H7 (cell line): ENCODE measurements around the gene PPFIA1. TPM values are rescaled to one million over a fixed set of nuclear protein-coding genes. Genes with fewer than 3 reads are reported as not detected.
"Not testable (repeated sequence)": the region's sequence is repeated elsewhere in the genome, so short reads cannot be mapped to it uniquely, and the experiment has no call there.

ENCODE experiments used
- DNase-seq: peaks from one replicate; pipeline ENCODE4 v3.0.0; 2012
- H3K27me3 ChIP-seq: 2 replicates; pipeline ENCODE4 v1.6.0; 2011; ENCODE audit warnings: mild to moderate bottlenecking, low read length; ENCODE audit not compliant: control insufficient read depth, insufficient read depth
- H3K36me3 ChIP-seq: replicated peaks from 2 replicates; pipeline ENCODE4 v1.5.1; 2011; ENCODE audit warnings: low read length; ENCODE audit not compliant: control insufficient read depth, insufficient read depth
- H3K4me3 ChIP-seq: 2 replicates; pipeline ENCODE4 v1.5.1; 2011; ENCODE audit warnings: low read depth, mild to moderate bottlenecking, control low read depth, low read length, moderate library complexity; ENCODE audit not compliant: insufficient read depth
- total RNA-seq: library from RNA; depleted of rRNA; stranded (reverse); fragments of >200 nt; shearing (Covaris generic); gene quantifications from 2 replicates; pipeline ENCODE4 v1.2.3, GENCODE V29; 2014

PPFIA1 gene
- total RNA-seq, 1 experiment from 2014 or later, result 51.5 TPM

DNA sequence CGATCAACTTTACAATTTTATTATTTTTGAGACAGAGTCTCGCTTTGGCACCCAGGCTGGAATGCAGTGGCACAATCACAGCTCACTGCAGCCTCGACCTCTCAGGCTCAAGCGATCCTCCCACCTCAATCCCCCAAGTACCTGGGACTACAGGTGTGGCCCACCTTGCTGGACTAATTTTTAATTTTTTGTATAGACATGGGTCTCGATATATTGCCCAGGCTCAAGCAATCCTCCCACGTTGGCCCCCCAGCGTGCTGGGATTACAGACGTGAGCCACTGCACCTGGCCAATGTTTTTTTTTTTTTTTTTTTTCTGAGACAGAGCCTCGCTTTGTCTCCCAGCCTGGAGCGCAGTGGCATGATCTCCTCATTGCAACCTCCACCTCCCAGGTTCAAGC, 2.0 kb upstream of the PPFIA1 start:
- H3K36me3 ChIP-seq, result peaks cover 5% of the 10 kb centered on the region
- no peak overlapping the region for H3K4me3 ChIP-seq
- no peaks in the 10 kb centered on the region for H3K27me3 ChIP-seq
- no peak for DNase-seq

DNA sequence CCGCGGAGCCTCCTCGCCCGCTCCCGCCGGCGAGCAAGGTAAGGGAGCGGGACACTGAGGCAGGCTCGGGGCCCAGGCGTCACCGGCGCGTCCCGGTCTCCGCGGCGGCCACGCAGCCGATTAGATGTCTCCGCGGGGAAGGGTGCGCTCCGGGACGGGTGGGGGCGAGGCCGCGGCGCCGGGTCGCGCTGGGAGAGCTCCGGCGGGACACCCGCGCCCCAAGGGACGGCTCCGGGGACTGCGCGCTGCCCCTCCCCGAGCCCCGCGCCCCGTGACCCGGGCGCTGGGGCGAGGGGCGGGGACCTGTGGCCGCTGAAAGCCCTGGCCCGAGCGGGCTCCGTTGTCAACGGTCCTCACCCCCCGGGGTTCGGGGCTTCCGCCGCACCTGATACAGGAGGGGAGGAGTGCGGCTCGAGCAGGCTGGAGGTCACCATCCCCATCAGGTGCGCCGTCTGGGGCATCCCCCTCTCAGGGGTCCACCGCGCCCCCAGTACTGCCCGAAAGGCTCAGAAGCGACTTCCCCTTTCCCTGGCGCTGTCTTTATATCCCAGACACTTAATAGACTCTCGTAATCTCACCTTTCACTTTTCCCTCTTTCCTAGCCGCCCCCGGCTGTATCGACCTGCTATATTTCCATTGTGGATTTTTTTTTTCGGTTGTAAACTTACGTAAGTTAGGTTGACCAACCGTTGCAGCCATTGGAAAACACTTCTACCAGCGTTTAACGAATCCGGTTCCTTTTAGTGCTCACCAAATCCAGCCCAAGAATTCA, 573 bp downstream of the PPFIA1 start:
- Histone ChIP-seq H3K36me3 (peaks cover 15% of the 10 kb centered on the region), H3K27me3 (no peaks in the 10 kb centered on the region), H3K4me3 (peak overlapping the region; percentile 88)
- peak; percentile 89 for DNase-seq

DNA sequence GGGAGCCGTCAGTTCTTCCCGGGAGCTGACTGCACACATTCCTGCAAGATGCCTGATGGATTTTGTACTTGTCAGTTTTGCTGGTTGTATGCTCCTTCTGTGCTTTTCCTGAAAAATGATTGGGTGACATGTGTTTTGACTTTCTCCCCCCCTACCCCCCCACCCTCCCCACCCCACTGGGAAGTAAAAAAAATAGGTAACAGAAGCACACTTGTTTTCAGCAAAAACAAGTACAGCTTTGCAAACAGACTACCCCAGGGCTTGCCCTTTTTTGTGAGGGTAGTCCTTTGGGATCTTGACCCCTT, 1.1 kb downstream of the PPFIA1 start:
- H3K36me3 ChIP-seq, result peaks cover 15% of the 10 kb centered on the region
- no peak for DNase-seq
- H3K27me3 ChIP-seq, result no peaks in the 10 kb centered on the region
- H3K4me3 ChIP-seq, result peak overlapping the region; percentile 88; the same call in 1 of the 2 replicates

DNA sequence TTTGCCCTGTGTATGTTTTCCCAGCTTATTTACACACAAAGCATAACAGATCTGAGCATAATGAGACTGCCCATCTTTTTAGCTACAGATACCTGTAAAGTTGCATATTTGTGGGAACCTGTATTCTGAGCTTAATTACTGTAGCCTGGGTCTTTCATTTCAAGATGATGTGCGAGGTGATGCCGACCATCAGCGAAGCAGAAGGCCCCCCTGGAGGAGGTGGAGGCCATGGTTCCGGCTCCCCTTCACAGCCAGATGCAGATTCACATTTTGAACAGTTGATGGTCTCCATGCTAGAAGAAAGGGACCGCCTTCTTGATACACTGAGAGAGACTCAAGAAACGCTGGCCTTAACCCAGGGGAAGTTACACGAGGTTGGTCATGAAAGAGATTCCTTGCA, 1.5 kb downstream of the PPFIA1 start:
- H3K4me3 ChIP-seq, result no peak overlapping the region
- no peaks in the 10 kb centered on the region for H3K27me3 ChIP-seq
- no peak for DNase-seq
- peaks cover 15% of the 10 kb centered on the region for H3K36me3 ChIP-seq

DNA sequence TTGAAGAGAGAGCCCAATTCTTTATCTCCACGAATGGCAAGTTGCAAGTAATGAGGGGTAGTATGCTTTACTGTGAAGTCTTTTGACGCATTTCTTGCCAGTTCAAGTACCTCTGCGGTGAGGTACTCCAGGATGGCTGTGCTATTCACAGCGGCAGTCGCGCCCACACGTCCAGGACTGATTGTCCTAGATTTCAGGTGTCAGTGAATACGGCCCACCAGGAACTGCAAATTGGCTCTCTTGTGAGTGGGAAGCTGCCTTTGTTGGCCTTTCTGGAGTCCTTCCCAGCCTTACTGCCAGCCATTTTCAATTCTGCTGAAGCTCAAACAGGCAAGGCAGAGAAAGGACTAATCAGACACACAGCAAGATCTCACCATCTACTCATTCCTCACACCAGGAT, 8.5 kb downstream of the PPFIA1 start:
- Histone ChIP-seq H3K4me3 (no peak overlapping the region), H3K27me3 (no peaks in the 10 kb centered on the region), H3K36me3 (peaks cover 14% of the 10 kb centered on the region)
- no peak for DNase-seq

DNA sequence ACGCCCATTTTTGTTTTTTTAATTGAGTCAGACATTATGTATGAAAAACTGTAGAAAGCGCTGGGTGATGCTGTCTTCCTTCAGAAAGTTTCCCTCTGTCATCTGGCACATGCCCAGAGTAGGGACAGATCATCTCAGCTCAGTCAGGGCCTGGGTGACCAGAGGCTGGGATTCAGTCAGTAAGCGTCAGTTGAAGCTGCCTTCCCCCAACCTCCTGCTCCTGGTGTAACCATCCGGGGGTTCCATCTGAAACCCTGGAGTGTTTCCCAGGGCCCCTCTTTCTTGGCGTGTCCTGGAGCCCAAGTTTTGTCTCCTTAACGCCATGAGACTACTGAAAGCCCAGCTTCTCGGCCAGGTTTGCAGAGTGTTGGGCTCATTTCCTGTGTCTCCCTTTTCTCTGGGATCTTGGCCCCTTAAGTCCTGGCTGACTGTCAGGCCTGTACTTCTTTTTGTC, 10.7 kb downstream of the PPFIA1 start:
- Histone ChIP-seq H3K36me3 (peaks cover 13% of the 10 kb centered on the region), H3K4me3 (no peak overlapping the region), H3K27me3 (no peaks in the 10 kb centered on the region)
- no peak for DNase-seq

DNA sequence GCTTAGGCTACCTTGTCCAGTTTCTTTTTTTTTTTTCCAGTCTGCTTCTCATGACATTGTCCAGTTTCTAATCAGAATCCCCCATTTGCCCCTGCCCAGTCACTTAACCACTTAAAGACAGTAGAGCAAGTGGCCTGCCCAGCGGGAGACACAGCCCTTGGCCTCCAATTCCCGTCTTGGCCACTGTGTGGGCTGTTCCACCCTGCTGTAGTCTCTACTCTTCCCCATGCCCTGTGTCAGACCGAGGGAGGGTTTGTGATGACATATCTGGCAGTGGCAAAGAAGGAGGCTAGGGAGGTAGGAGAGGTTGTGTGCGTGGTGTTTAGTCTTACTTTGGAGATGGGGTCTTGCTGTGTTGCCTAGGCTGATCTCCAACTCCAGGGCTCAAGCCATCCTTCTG, 11.5 kb downstream of the PPFIA1 start:
- Histone ChIP-seq H3K4me3 (no peak overlapping the region), H3K27me3 (no peaks in the 10 kb centered on the region), H3K36me3 (peaks cover 14% of the 10 kb centered on the region)
- DNase-seq, result no peak

DNA sequence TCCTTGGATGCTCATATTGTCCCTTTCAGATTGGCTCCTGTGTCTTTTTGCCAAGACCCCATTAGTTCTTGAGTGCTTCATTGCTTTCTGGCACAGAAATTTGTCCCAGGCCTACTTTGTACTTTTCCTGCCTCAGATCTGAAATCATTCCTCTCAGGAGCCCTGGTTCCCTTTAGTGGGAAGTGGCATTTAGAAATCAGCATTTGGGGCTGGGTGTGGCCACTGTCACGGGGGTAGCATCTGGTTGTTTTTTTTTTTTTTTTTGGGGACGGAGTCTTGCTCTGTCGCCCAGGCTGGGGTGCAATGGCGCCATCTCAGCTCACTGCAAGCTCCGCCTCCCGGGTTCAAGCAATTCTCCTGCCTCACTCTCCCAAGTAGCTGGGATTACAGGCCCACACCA, 18.2 kb downstream of the PPFIA1 start:
- Histone ChIP-seq H3K27me3 (no peaks in the 10 kb centered on the region), H3K36me3 (peaks cover 11% of the 10 kb centered on the region), H3K4me3 (no peak overlapping the region)
- DNase-seq, result no peak

DNA sequence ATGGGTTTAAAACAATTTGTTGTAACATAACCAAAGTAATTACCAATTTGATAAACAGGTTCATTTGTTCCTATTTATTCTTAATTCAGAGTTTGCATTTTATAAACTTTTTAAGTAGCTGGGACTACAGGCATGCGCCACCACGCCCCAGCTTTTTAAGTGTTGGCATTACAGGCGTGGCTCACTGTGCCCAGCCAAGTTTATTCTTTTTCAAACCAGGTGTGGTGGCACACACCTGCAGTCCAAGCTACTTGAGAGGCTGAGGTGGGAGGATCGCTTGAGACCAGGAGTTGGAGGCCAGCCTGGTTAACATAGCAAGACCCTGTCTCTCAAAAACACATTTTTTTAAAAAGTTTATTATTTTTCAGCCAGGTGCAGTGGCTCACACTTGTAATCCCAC, 19.1 kb downstream of the PPFIA1 start:
- H3K27me3 ChIP-seq, result no peaks in the 10 kb centered on the region
- DNase-seq, result no peak
- no peak overlapping the region for H3K4me3 ChIP-seq
- H3K36me3 ChIP-seq, result peaks cover 7% of the 10 kb centered on the region

DNA sequence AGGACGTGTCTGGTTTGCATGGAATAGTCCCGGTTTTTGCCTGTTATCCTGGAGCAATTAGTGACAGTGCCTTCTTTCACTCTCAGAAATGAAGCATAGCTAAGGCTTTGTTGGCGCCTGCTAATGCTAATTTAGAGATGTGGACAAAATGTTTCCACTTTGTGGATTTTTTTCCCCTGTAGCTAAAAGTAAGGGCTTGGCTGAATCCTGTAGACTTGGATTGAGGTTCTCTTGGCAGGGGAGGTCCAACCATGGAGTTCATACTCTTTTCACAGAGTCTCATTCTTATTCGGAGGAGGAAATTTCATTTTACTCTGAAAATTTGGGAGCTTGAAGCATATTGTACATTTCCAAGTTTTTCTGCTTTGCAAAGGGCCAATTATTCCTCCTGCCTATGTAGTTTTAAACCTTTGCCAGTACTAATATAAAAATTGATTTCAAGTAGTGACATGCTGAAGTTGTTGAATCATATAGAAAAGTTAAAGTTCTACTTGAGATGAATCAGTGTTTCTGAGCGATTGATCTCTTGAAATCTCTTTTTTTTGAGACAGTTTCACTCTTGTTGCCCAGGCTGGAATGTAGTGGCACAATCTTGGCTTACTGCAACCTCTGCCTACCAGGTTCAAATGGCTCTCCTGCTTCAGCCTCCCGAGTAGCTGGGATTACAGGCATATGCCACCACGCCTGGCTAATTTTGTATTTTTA, 20.0 kb downstream of the PPFIA1 start:
- Histone ChIP-seq H3K4me3 (no peak overlapping the region), H3K36me3 (peaks cover 5% of the 10 kb centered on the region), H3K27me3 (no peaks in the 10 kb centered on the region)
- no peak for DNase-seq

DNA sequence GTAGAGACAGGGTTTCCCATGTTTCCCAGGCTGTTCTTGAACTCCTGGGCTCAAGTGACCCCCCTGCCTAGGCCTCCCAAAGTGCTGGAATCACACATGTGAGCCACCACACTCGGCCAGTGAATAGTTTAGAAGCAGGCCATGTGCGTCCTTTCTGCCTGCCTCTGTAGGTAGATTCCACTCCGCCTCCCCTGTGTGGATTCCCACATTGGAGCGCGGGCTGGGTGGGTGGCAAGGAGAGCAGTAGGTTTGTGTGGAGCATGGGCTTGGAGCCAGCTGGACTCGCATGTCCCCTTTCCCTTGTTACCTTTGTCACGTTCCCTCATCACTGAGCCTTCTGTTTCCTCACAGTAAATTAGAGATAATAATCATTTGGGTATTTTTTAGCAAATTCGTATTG, 21.7 kb downstream of the PPFIA1 start:
- Histone ChIP-seq H3K4me3 (no peak overlapping the region), H3K27me3 (no peaks in the 10 kb centered on the region), H3K36me3 (peaks cover 4% of the 10 kb centered on the region)
- DNase-seq, result no peak

DNA sequence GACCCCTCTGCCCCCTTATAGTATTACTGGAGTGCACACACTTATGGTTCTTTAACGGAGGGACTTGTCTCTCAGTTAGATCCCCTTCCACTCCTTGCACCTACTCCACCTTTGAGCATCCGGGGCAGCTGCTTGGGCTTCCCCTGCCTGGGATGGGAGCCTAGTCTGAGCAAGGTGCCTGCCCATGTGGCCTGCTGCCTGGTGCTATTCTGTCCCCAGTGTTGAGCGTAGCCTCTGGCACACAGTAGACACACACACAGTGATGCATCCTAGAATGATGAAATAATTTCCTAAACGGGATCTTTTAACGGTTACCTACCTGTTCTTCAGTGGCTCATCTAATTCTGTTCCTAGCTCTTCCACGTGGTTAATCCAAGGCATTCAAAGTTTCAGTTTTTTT, 22.4 kb downstream of the PPFIA1 start:
- Histone ChIP-seq H3K4me3 (no peak overlapping the region), H3K36me3 (peaks cover 4% of the 10 kb centered on the region), H3K27me3 (no peaks in the 10 kb centered on the region)
- DNase-seq, result no peak

DNA sequence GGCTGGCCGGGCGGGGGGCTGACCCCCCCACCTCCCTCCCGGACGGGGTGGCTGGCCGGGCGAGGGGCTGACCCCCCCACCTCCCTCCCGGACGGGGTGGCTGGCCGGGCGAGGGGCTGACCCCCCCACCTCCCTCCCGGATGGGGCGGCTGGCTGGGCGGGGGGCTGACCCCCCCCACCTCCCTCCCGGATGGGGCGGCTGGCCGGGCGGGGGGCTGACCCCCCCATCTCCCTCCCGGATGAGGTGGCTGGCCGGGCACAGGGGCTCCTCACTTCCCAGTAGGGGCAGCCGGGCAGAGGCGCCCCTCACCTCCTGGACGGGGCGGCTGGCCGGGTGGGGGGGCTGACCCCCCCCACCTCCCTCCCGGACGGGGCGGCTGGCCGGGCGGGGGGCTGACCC, 24.7 kb downstream of the PPFIA1 start:
- DNase-seq, H3K36me3 ChIP-seq, H3K27me3 ChIP-seq, H3K4me3 ChIP-seq: not testable (repeated sequence)

DNA sequence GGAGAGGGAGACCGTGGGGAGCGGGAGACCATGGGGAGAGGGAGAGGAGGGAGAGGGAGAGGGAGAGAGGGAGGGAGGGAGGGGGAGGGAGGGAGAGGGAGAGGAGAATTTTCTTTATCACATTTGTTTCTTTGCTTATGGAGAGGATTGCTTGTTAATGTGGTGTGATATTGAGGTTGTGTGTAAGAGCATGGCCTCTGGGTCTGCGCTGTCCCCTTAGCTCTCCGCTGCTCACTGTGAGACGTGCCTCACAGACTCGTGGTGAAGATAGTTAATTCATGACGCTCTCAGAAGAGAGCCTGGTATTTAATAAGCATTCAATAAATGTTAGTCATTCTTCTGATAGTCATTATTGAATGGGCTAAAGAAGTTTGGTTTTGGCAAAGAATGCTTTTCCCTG, 26.2 kb downstream of the PPFIA1 start:
- no peaks in the 10 kb centered on the region for H3K27me3 ChIP-seq
- H3K4me3 ChIP-seq, result no peak overlapping the region
- peaks cover 4% of the 10 kb centered on the region for H3K36me3 ChIP-seq
- DNase-seq, result no peak

DNA sequence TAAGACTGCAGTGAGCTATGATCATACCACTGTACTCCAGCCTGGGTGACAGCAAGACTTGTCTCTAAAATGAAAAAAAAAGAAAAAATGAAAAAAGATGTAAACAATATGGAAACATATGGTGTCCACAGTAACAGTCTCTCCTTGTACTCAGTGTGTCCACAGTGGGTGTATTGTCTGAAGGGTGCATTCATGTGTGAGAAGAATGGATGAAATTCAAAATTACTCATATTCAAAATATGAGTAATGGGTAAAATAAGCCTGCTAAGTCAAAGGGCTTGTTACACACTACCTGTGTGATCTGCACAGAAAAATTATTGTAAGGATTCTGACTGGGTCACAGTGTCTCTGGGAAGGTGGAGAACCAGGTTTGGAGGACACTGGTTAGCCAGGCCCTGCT, 26.9 kb downstream of the PPFIA1 start:
- Histone ChIP-seq H3K27me3 (no peaks in the 10 kb centered on the region), H3K4me3 (no peak overlapping the region), H3K36me3 (peaks cover 4% of the 10 kb centered on the region)
- DNase-seq, result no peak
